GM21390 (cell line): ENCODE results near the gene SPTBN4.
A peak's percentile ranks its signal among the peaks of the same experiment; 100 is the strongest.
"Not testable (repeated sequence)": the region's sequence is repeated elsewhere in the genome, so short reads cannot be mapped to it uniquely, and the experiment has no call there.

Experiments used
- ATAC-seq: cut with Tn5 transposase; IDR thresholded peaks from one replicate; pipeline ENCODE4 v1.9.1; 2021; ENCODE audit not compliant: unreplicated experiment

Gene SPTBN4

GRCh38 chr19:40466985-40467734 lies at the start of gene SPTBN4:
Gene SPTBN4 (plus strand): TSS chr19:40467001. CDS start chr19:40472622, 5,621 bp downstream.
- ATAC-seq, result no peak

- ATAC-seq, result no peak
Measured at GRCh38 chr19:40417643-40417981, 49.2 kb upstream of the SPTBN4 start.

- no peak for ATAC-seq
Measured at GRCh38 chr19:40418040-40418439, 48.8 kb upstream of the SPTBN4 start.

GRCh38 chr19:40419066-40419612 lies 47.7 kb upstream of the SPTBN4 start:
- ATAC-seq, result no peak

- ATAC-seq, result no peak
Measured at GRCh38 chr19:40419780-40420179, 47.0 kb upstream of the SPTBN4 start.

GRCh38 chr19:40420451-40420765 lies 46.4 kb upstream of the SPTBN4 start:
- ATAC-seq, result no peak

GRCh38 chr19:40420766-40421765 lies 45.7 kb upstream of the SPTBN4 start:
- ATAC-seq, result peak; percentile 37

GRCh38 chr19:40421993-40422747 lies 44.6 kb upstream of the SPTBN4 start:
- ATAC-seq, result no peak

GRCh38 chr19:40422748-40423566 lies 43.8 kb upstream of the SPTBN4 start:
- no peak for ATAC-seq

- ATAC-seq, result no peak
Measured at GRCh38 chr19:40423938-40424337, 42.9 kb upstream of the SPTBN4 start.

GRCh38 chr19:40424637-40425449 lies 42.0 kb upstream of the SPTBN4 start:
- ATAC-seq, result no peak

GRCh38 chr19:40425450-40426287 lies 41.1 kb upstream of the SPTBN4 start, which contains the start of gene SERTAD1:
Gene SERTAD1 (minus strand): TSS chr19:40425992. CDS start chr19:40423546, 2,446 bp downstream.
- peak; percentile 78 for ATAC-seq

- not testable (repeated sequence) for ATAC-seq
Measured at GRCh38 chr19:40428197-40428596, 38.6 kb upstream of the SPTBN4 start.

GRCh38 chr19:40430242-40430641 lies 36.6 kb upstream of the SPTBN4 start:
- ATAC-seq, result not testable (repeated sequence)

GRCh38 chr19:40431698-40432097 lies 35.1 kb upstream of the SPTBN4 start:
- ATAC-seq, result no peak

- not testable (repeated sequence) for ATAC-seq
Measured at GRCh38 chr19:40432760-40433159, 34.0 kb upstream of the SPTBN4 start.

GRCh38 chr19:40433391-40434216 lies 33.2 kb upstream of the SPTBN4 start:
- peak; percentile 62 for ATAC-seq
